ENCODE data around the gene ENDOV. TPM values are rescaled to one million over a fixed set of nuclear protein-coding genes. Genes with fewer than 3 reads are reported as not detected.

The ENDOV gene
- total RNA-seq, 1 experiment from 2014 or later, result 33.2 TPM

DNA sequence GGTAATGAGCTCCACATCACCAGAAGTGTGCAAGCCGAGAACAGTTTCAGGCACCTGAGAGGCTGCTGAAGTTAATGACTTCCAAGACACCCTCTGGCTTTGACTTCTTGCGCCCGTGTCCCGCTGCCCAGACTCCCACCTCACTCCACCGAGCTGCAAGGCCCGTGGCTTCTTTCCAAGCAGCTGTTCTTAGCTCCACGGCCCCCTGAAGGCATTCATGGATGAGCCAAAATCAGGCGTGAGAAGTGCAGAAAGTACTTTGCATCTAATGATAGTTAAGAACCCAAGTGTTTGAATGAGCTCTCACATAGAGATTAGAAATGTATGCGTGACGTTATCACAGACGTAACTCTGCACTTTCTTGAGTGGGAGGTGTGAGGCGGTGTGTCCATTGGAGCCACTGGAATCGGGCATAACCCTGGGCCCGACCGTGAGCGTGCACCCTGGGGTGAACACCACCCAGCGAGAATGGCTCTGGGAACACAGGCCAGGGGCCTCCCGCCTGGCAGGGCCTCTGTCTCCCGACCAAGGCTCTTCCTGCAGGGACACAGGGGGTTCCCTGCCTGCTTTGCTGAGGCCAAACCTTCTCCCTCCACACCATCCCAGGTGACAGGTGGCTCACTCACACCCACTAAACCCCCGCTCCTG lies 50.5 kb downstream of the ENDOV start:
- TF ChIP-seq, protein P1, sequence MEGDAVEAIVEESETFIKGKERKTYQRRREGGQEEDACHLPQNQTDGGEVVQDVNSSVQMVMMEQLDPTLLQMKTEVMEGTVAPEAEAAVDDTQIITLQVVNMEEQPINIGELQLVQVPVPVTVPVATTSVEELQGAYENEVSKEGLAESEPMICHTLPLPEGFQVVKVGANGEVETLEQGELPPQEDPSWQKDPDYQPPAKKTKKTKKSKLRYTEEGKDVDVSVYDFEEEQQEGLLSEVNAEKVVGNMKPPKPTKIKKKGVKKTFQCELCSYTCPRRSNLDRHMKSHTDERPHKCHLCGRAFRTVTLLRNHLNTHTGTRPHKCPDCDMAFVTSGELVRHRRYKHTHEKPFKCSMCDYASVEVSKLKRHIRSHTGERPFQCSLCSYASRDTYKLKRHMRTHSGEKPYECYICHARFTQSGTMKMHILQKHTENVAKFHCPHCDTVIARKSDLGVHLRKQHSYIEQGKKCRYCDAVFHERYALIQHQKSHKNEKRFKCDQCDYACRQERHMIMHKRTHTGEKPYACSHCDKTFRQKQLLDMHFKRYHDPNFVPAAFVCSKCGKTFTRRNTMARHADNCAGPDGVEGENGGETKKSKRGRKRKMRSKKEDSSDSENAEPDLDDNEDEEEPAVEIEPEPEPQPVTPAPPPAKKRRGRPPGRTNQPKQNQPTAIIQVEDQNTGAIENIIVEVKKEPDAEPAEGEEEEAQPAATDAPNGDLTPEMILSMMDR (IDR thresholded peaks at IDR 0.05; ENCODE audit: unreplicated experiment), result no peak
- peaks cover 79% of the 10 kb centered on the region for H3K27me3 Mint-ChIP-seq (ENCODE audit: unreplicated experiment)
- no peak overlapping the region for H3K4me3 Mint-ChIP-seq (ENCODE audit: low read depth, unreplicated experiment)
- DNase-seq, result no peak
- no peaks in the 10 kb centered on the region for H3K9me3 Mint-ChIP-seq (ENCODE audit: low read depth, unreplicated experiment)
- H3K4me1 Mint-ChIP-seq (ENCODE audit: low read depth, unreplicated experiment), result no peaks in the 10 kb centered on the region
- intact Hi-C loops (cut with micrococcal nuclease; ENCODE audit: unreplicated experiment), result no loop called here
- no peak overlapping the region for H3K27ac Mint-ChIP-seq (ENCODE audit: unreplicated experiment)
- no TSS peak for BruUV-seq (replicated peaks)
- CTCF ChIA-PET, result no interaction called here
- H3K36me3 Mint-ChIP-seq (ENCODE audit: insufficient read depth, unreplicated experiment), result no peaks in the 10 kb centered on the region

DNA sequence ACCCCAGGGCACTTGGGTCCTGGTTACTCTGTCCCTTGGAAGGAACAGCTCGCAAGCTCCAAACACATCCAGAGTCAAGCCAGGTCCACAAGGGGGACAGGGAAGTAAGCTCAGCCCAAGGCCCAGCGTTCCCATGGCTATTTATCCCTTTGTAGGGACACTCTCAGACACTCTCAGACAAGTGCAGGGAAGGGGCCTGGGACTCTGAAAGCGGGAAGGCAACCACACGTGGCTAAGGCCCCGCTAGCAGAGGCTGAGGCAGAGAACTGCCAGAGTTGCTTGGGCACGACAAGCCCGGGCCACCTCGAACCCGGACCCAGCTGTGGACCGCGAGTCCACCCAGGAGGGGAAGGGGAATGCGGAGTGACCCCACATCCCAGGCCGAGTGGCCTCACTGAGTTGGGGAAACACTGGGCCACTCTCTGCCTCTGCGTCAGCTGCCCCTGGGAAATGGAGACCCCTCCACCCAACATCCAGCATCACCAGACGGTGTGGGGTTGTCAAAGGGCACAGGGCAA lies 51.3 kb downstream of the ENDOV start:
- Mint-ChIP-seq H3K27me3 (ENCODE audit: unreplicated experiment) (peaks cover 82% of the 10 kb centered on the region), H3K36me3 (ENCODE audit: insufficient read depth, unreplicated experiment) (no peaks in the 10 kb centered on the region), H3K4me1 (ENCODE audit: low read depth, unreplicated experiment) (no peaks in the 10 kb centered on the region), H3K27ac (ENCODE audit: unreplicated experiment) (no peak overlapping the region), H3K9me3 (ENCODE audit: low read depth, unreplicated experiment) (no peaks in the 10 kb centered on the region), H3K4me3 (ENCODE audit: low read depth, unreplicated experiment) (no peak overlapping the region)
- CTCF ChIA-PET, result no interaction called here
- TF ChIP-seq, protein P1 (IDR thresholded peaks at IDR 0.05; ENCODE audit: unreplicated experiment), result no peak
- intact Hi-C loops (cut with micrococcal nuclease; ENCODE audit: unreplicated experiment), result no loop called here
- no TSS peak for BruUV-seq (replicated peaks)
- no peak for DNase-seq

GRCh38 chr17:80468242-80468641 lies 53.3 kb downstream of the ENDOV start:
- CTCF ChIA-PET, result no interaction called here
- Mint-ChIP-seq H3K9me3 (ENCODE audit: low read depth, unreplicated experiment) (no peaks in the 10 kb centered on the region), H3K27ac (ENCODE audit: unreplicated experiment) (no peak overlapping the region), H3K36me3 (ENCODE audit: insufficient read depth, unreplicated experiment) (no peaks in the 10 kb centered on the region), H3K4me3 (ENCODE audit: low read depth, unreplicated experiment) (no peak overlapping the region), H3K27me3 (ENCODE audit: unreplicated experiment) (peaks cover 89% of the 10 kb centered on the region), H3K4me1 (ENCODE audit: low read depth, unreplicated experiment) (no peaks in the 10 kb centered on the region)
- BruUV-seq (replicated peaks), result no TSS peak
- TF ChIP-seq, protein P1 (IDR thresholded peaks at IDR 0.05; ENCODE audit: unreplicated experiment), result no peak
- intact Hi-C loops (cut with micrococcal nuclease; ENCODE audit: unreplicated experiment), result no loop called here
- DNase-seq, result no peak

GRCh38 chr17:80468781-80469493 lies 54.0 kb downstream of the ENDOV start:
- intact Hi-C loops (cut with micrococcal nuclease; ENCODE audit: unreplicated experiment), result no loop called here
- BruUV-seq (replicated peaks), result no TSS peak
- no peak for DNase-seq
- no peaks in the 10 kb centered on the region for H3K36me3 Mint-ChIP-seq (ENCODE audit: insufficient read depth, unreplicated experiment)
- TF ChIP-seq, protein P1 (IDR thresholded peaks at IDR 0.05; ENCODE audit: unreplicated experiment), result no peak
- no peak overlapping the region for H3K4me3 Mint-ChIP-seq (ENCODE audit: low read depth, unreplicated experiment)
- H3K27me3 Mint-ChIP-seq (ENCODE audit: unreplicated experiment), result peaks cover 96% of the 10 kb centered on the region
- no peaks in the 10 kb centered on the region for H3K4me1 Mint-ChIP-seq (ENCODE audit: low read depth, unreplicated experiment)
- H3K9me3 Mint-ChIP-seq (ENCODE audit: low read depth, unreplicated experiment), result no peaks in the 10 kb centered on the region
- H3K27ac Mint-ChIP-seq (ENCODE audit: unreplicated experiment), result no peak overlapping the region
- CTCF ChIA-PET, result no interaction called here
